GM12872 (cell line): ENCODE results near the gene GRAMD1B.

Experiments used
- CTCF ChIP-seq: IDR thresholded peaks from 3 replicates; pipeline ENCODE4 v1.5.1; 2011; ENCODE audit warnings: low read depth, mild to moderate bottlenecking, low read length, moderate library complexity; ENCODE audit not compliant: insufficient read depth

Gene GRAMD1B

DNA sequence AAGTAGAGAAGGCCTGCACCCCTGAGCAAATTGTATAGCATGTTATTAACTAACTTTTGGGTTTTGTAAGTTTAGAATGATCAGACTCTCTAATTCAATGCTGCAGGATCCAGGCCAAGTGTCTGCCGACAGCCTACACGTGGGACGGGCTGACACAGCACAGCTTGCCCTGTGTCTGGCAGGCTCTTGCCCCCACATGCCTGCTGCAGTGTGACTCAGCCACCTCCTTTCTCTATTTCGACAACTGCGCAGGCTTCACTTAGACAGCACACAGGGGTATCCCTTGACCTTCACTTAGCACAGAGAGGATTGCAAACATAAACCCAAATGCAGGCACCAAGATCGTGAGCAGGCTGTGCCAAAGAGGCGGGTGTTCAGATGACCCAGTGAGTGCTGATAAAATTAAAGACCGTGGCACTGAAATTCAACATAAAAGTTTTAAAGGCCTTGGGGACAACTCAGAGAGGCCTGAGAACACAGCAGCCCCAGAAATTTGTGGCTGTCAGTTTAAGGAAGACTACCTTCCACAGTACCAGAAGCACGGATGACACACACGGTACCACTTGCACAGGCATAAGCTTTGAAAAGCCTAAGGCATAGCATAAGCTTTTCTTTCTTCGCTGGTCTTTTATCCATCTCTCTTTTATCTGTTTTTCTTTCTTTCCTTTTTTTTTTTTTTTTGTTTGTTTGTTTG is 186.6 kb downstream of the GRAMD1B start:
- TF ChIP-seq CTCF = no peak

DNA sequence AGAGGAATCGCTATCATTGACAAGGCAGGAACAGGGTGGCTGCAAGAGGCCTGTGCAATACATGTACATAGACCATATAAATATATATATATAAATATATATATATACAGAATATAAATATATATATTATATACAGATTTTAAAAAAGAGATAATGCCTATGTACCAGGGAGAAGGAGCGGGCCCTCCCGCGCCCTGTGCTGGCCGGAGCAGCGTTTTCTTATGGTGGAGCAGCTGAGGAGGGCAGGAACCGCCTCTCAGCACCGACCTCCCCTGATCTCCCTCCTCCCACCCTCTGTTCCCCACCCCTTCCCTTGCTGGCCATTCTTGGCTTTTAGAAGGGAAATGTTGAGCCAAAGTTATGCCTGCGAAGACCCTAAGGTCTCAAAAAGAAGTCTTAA is 192.5 kb downstream of the GRAMD1B start:
- no peak for TF ChIP-seq CTCF

- TF ChIP-seq CTCF = no peak
Observed at GRCh38 chr11:123624974-123625373, 194.9 kb downstream of the GRAMD1B start.

- no peak for TF ChIP-seq CTCF
Observed at GRCh38 chr11:123628936-123629683, 199.0 kb downstream of the GRAMD1B start.

GRCh38 chr11:123630126-123630608 is 200.1 kb downstream of the GRAMD1B start:
- no peak for TF ChIP-seq CTCF

GRCh38 chr11:123640029-123640428 is 210.0 kb downstream of the GRAMD1B start:
- no peak for TF ChIP-seq CTCF

GRCh38 chr11:123640677-123641494 is 210.8 kb downstream of the GRAMD1B start:
- peak; percentile 84 for TF ChIP-seq CTCF
